Loucy (cell line): Measurements from ENCODE around the gene GSDMA.

ENCODE experiments used
- H2AFZ ChIP-seq: fragments of 200-600 bp; sonication (generic); 2 replicates; pipeline ENCODE4 v1.6.0; 2016; ENCODE audit warnings: antibody characterized with exemption, mild to moderate bottlenecking, low read length, moderate library complexity
- H3F3A ChIP-seq: fragments of 200-600 bp; 2 replicates; pipeline ENCODE4 v1.6.0; 2016; ENCODE audit warnings: antibody characterized with exemption, low read depth, mild to moderate bottlenecking
- H3K27me3 ChIP-seq: fragments of 200-600 bp; sonication (generic); 2 replicates; pipeline ENCODE4 v1.6.1; 2014; ENCODE audit warnings: low read length, mild to moderate bottlenecking; ENCODE audit not compliant: insufficient read depth, poor library complexity, severe bottlenecking
- H3K36me3 ChIP-seq: fragments of 200-600 bp; sonication (generic); 2 replicates; pipeline ENCODE4 v1.6.1; 2016; ENCODE audit warnings: low read length; ENCODE audit not compliant: insufficient read depth
- H3K4me1 ChIP-seq: fragments of 200-600 bp; sonication (generic); 2 replicates; pipeline ENCODE4 v1.5.1; 2014; ENCODE audit warnings: low read length, mild to moderate bottlenecking; ENCODE audit not compliant: insufficient read depth, poor library complexity, severe bottlenecking
- H3K4me2 ChIP-seq: fragments of 200-600 bp; sonication (generic); 2 replicates; pipeline ENCODE4 v1.6.0; 2014; ENCODE audit warnings: antibody characterized with exemption, low read length, low read depth, mild to moderate bottlenecking; ENCODE audit not compliant: poor library complexity, severe bottlenecking
- H3K4me3 ChIP-seq: fragments of 200-600 bp; sonication (generic); 2 replicates; pipeline ENCODE4 v1.5.1; 2014; ENCODE audit warnings: low read length, mild to moderate bottlenecking, mixed read lengths; ENCODE audit not compliant: poor library complexity, severe bottlenecking
- H3K79me2 ChIP-seq: fragments of 200-600 bp; sonication (generic); 2 replicates; pipeline ENCODE4 v1.6.1; 2014; ENCODE audit warnings: low read length; ENCODE audit not compliant: insufficient read depth
- H3K9ac ChIP-seq: fragments of 200-600 bp; sonication (generic); 2 replicates; pipeline ENCODE4 v1.6.0; 2014; ENCODE audit warnings: mild to moderate bottlenecking, low read depth, low read length, moderate library complexity; ENCODE audit not compliant: poor library complexity, severe bottlenecking
- H3K9me2 ChIP-seq: fragments of 200-600 bp; sonication (generic); replicated peaks from 2 replicates; pipeline ENCODE4 v1.6.1; 2016; ENCODE audit warnings: low read depth, low read length, mixed read lengths
- H3K9me3 ChIP-seq: fragments of 200-600 bp; sonication (generic); 2 replicates; pipeline ENCODE4 v1.6.1; 2014; ENCODE audit warnings: mild to moderate bottlenecking, antibody characterized with exemption, low read length, low read depth; ENCODE audit not compliant: insufficient read depth
- H4K20me1 ChIP-seq: fragments of 200-600 bp; sonication (generic); 2 replicates; pipeline ENCODE4 v1.6.0; 2014; ENCODE audit warnings: antibody characterized with exemption, low read length, mild to moderate bottlenecking; ENCODE audit not compliant: insufficient read depth, poor library complexity, severe bottlenecking
- EZH2phosphoT487 ChIP-seq: fragments of 200-600 bp; IDR thresholded peaks from 2 replicates; pipeline ENCODE4 v1.6.1; 2018; ENCODE audit warnings: antibody characterized with exemption, mild to moderate bottlenecking, moderate library complexity, borderline replicate concordance
- TF ChIP-seq, protein P1 (sequence below): fragments of 200-600 bp; sonication (generic); conservative IDR thresholded peaks from 2 replicates; pipeline ENCODE4 v1.5.1; 2014; ENCODE audit warnings: mild to moderate bottlenecking, antibody characterized with exemption, low read length

Gene GSDMA

DNA sequence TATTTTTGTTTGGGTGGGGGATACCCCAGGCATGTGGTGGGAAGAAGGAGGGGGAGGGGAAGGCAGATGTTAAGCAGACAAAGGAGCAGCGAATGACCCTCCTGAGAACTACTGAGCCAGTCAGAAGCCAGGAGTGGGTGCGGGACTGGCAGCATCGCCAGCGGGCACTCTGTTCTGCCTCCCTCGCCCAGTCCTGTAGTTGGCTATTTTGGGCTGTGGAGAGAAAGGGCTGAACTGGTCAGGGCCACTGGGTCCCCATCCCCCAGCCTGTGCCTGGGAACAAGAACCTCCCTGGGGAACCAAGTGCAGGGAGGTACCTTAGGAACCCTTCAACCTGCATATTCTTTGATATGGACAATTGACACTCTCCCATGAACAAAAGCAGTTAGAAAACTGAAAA lies 28.9 kb upstream of the GSDMA start:
- Histone ChIP-seq H3K4me1 (peaks cover 3% of the 10 kb centered on the region), H3K9ac (no peak overlapping the region), H3K27me3 (no peaks in the 10 kb centered on the region), H3K79me2 (no peaks in the 10 kb centered on the region), H4K20me1 (no peaks in the 10 kb centered on the region), H3K9me3 (no peaks in the 10 kb centered on the region), H3K4me2 (no peak overlapping the region), H3K4me3 (no peak overlapping the region), H3K9me2 (no peaks in the 10 kb centered on the region), H2AFZ (no peak overlapping the region), H3F3A (no peaks in the 10 kb centered on the region), H3K36me3 (no peaks in the 10 kb centered on the region)
- TF ChIP-seq, protein P1, sequence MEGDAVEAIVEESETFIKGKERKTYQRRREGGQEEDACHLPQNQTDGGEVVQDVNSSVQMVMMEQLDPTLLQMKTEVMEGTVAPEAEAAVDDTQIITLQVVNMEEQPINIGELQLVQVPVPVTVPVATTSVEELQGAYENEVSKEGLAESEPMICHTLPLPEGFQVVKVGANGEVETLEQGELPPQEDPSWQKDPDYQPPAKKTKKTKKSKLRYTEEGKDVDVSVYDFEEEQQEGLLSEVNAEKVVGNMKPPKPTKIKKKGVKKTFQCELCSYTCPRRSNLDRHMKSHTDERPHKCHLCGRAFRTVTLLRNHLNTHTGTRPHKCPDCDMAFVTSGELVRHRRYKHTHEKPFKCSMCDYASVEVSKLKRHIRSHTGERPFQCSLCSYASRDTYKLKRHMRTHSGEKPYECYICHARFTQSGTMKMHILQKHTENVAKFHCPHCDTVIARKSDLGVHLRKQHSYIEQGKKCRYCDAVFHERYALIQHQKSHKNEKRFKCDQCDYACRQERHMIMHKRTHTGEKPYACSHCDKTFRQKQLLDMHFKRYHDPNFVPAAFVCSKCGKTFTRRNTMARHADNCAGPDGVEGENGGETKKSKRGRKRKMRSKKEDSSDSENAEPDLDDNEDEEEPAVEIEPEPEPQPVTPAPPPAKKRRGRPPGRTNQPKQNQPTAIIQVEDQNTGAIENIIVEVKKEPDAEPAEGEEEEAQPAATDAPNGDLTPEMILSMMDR: no peak
- no peak for TF ChIP-seq EZH2phosphoT487

DNA sequence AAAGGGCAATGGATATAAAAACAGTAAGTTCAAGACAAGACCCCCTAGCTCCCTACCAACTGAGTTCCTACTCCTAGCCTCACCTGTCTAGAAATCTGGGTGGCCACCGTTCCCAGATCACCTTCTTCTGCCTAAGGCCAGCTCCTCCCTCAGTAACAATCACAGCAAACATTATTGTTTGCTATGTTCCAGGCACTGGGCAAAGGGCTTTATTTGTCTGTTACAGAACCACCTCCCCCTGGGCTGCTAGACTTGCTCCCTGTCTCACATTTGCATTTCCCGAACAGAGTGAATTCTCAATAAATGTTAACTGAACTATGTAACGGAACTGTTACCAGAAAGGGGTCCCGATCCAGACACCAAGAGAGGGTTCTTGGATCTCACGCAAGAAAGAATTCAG lies 28.5 kb upstream of the GSDMA start:
- H4K20me1 ChIP-seq: no peaks in the 10 kb centered on the region
- no peak overlapping the region for H3K9ac ChIP-seq
- H3K27me3 ChIP-seq: no peaks in the 10 kb centered on the region
- H2AFZ ChIP-seq: no peak overlapping the region; the same call in 1 of the 2 replicates
- no peaks in the 10 kb centered on the region for H3K9me3 ChIP-seq
- no peaks in the 10 kb centered on the region for H3K79me2 ChIP-seq
- no peak overlapping the region for H3K4me3 ChIP-seq
- H3K4me1 ChIP-seq: peaks cover 2% of the 10 kb centered on the region
- H3K36me3 ChIP-seq: no peaks in the 10 kb centered on the region
- TF ChIP-seq, protein P1: no peak
- no peak for TF ChIP-seq EZH2phosphoT487
- H3K4me2 ChIP-seq: no peak overlapping the region
- H3K9me2 ChIP-seq: no peaks in the 10 kb centered on the region
- no peaks in the 10 kb centered on the region for H3F3A ChIP-seq

DNA sequence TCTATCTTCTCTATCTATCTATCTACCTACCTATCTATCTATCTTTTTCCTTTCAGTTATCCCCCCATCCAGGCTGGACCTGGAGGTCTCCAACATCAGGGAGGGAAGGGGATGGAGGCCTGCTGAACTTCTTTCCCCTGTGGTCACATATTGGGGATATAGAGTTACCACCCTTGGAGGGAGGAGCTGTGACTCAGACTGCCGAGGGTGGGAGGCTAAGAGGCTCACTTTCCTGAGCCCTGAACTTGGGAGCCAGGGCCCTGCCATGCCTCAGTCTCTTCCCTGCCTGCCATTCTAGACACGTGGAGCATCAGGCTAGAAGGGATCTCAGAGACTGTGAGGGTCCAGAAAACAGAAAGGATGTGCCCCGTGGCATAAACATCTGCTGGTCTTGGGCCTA lies 26.9 kb upstream of the GSDMA start:
- Histone ChIP-seq H3K4me2 (no peak overlapping the region), H2AFZ (no peak overlapping the region)

More for the DNA sequence above, 26.9 kb upstream of the GSDMA start:
- Histone ChIP-seq H4K20me1 (no peaks in the 10 kb centered on the region), H3K79me2 (no peaks in the 10 kb centered on the region), H3K4me1 (peaks cover 9% of the 10 kb centered on the region), H3K27me3 (no peaks in the 10 kb centered on the region), H3F3A (no peaks in the 10 kb centered on the region), H3K9me3 (no peaks in the 10 kb centered on the region), H3K9ac (no peak overlapping the region), H3K4me3 (no peak overlapping the region), H3K9me2 (no peaks in the 10 kb centered on the region), H3K36me3 (no peaks in the 10 kb centered on the region)
- TF ChIP-seq, protein P1: no peak
- no peak for TF ChIP-seq EZH2phosphoT487
